Measurements from ENCODE around the gene KCNAB1. TPM values are rescaled to one million over a fixed set of nuclear protein-coding genes. Genes with fewer than 3 reads are reported as not detected.

The KCNAB1 gene
- total RNA-seq, 2 donors from 2014 or later, result 2.6 to 3.5 TPM

GRCh38 chr3:156488767-156489166 lies 368.4 kb downstream of the KCNAB1 start:
- ATAC-seq, result no peak
- intact Hi-C loops (cut with DNase I), result no loop called here
- no peak for DNase-seq

- intact Hi-C loops (cut with DNase I), result no loop called here
- no peak for DNase-seq
- ATAC-seq, result peak in 1 of 2 donors; percentile 62
These were observed 369.1 kb downstream of the KCNAB1 start for GRCh38 chr3:156489462-156489911.

DNA sequence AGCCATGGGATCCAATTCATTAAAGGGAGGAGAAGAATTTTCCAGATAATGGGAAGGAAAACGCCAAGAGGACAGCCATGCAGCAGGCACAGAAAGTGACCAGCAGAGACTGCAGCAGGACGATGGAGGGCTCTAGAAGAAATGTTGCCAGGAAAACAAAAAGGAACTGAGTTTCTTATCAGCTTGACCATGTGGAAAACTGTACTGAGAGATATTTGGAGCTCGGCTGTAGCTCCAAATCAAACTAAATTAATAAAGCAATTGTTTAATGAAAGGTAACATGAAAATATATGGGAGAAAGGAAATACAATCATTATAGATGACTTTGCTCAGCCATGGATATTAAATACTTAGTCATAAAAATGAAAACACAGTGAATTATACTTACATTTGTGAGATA lies 370.8 kb downstream of the KCNAB1 start:
- no peak for ATAC-seq
- DNase-seq, result no peak
- intact Hi-C loops (cut with DNase I), result no loop called here

DNA sequence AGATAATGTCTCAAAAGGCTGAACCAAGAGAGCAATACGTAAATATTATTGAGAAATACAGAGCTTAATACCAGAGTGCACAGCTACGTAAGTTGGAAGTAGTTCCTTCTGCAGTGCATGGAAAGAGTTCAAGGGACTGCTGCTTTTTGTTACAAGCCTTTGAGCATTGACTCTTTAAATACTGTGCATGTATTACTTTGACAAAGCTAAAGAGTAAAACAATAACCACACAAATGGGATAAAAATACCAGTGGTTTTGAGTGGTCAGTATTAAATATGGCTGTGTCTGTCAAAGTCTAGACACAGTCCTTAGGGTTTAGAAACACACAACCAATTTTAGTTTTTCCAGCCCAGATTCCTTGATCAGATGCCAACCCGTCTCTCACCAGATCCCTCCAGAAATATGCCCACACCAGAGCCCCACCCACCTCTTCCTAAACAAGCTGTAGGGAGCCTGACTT lies 372.5 kb downstream of the KCNAB1 start:
- intact Hi-C loops (cut with DNase I), result no loop called here
- ATAC-seq (peak; percentile 41 to 53), DNase-seq (no peak)

- no peak for ATAC-seq
- intact Hi-C loops (cut with DNase I), result no loop called here
- no peak for DNase-seq
These were observed 373.5 kb downstream of the KCNAB1 start for GRCh38 chr3:156493887-156494286.

DNA sequence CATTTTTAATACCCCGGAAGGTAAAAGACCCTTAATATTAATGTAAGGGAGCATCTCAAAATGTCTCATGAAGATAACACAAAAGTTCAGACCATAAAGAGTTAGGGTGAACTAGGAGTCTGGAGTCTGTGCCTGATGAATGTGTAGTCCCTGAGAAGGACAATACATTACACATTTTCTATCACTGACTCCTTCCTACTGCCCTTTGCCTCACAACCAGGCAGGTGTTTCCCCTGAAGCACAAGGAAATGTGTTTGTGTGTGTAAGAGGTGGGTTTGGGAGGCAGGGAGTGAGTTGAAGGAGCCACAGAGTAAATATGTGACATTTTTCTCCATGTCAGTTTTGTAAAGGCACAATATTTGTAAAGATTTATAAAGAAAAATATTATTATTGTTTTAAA lies 375.4 kb downstream of the KCNAB1 start:
- DNase-seq, result no peak
- no peak for ATAC-seq
- intact Hi-C loops (cut with DNase I), result no loop called here

- DNase-seq (no peak), ATAC-seq (peak in 1 of 2 donors; percentile 30)
- intact Hi-C loops (cut with DNase I), result no loop called here
These were observed 376.9 kb downstream of the KCNAB1 start for GRCh38 chr3:156497326-156497725.

DNA sequence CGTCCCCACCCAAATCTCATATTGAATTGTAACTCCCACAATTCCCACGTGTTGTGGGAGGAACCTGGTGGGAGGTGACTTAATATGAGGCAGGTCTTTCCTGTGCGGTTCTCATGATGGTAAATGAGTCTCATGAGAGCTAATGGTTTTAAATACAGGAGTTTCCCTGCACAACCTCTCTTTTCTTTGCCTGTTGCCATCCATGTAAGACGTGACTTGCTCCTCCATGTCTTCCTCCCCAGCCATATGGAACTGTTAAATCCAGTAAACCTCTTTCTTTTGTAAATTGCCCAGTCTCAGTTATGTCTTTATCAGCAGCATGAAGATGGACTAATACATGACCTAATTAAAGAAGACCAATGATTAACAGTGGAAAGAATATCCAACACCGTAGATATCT lies 377.9 kb downstream of the KCNAB1 start:
- no peak for DNase-seq
- no peak for ATAC-seq
- intact Hi-C loops (cut with DNase I), result no loop called here

DNA sequence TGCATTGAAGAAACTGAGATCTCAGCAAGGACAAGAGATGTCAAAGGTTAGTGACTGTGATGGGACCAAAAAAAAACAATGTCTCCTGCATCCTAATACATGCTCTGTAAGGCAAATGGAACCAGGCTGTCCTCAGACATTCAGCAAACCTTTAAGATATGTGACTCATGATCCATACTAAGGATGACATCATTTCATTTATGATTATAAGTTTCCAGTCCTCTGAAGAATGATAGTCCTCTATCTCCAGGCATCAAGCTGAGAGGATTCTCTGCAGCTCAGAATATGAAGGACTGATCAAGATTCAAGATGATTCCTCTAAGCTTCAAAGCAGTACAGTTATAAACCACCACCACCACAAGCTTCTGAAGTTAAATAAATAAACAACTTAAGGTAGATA lies 386.9 kb downstream of the KCNAB1 start:
- ATAC-seq (no peak), DNase-seq (no peak)
- intact Hi-C loops (cut with DNase I), result loop anchor here (5.0 to 10.0 kb wide), 2 partner anchors 360 to 462 kb away; no protein-coding TSS in a partner anchor

DNA sequence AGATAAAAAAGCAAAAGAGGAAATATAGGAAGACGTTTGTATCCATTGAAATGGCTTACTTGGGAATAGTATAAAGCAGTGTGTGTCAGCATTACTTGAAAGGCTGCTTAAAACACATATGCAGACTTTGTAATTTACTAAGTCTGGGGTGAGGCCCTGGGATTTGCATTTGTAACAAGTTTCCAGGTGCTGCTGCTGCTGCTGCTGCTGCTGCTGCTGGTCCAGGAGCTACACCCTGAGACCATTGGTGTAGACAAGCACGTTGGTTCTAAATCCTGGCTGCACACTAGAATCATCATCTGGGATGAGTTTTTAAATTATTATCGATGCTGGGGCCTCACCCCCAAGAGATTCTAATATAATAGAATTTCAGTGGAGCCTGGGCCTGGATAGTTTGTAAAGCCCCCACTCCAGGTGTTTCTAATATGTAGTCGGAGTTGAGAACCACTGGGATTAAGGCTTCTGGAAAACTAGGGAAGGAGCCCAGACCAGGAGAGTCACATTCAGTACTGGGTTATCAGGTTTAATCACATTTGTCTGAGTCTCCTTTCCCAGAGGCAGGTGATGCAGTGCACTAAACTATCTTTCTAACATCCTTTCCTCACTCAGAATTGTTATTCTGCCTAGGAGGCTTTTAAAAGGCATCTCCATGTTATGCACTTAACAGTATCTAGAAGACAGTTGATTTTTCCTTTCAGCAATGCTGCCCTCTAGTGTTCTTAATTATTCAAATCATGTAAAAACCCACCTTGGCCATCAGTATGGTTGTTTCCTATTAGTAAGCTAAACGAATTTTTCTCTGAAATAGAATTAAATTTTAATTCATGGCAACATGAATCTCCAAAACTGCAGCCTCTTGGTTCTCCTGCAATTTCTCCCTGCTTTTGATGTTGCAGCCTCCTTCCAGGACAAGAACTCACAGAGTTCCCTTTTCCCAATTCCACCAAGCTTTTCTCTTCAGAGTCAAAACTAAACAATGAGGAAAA lies 389.1 kb downstream of the KCNAB1 start:
- intact Hi-C loops (cut with DNase I), result loop anchor here (2.0 to 10.0 kb wide), 3 partner anchors 359 to 465 kb away; no protein-coding TSS in a partner anchor
- ATAC-seq (peak; percentile 55 to 62), DNase-seq (no peak)

DNA sequence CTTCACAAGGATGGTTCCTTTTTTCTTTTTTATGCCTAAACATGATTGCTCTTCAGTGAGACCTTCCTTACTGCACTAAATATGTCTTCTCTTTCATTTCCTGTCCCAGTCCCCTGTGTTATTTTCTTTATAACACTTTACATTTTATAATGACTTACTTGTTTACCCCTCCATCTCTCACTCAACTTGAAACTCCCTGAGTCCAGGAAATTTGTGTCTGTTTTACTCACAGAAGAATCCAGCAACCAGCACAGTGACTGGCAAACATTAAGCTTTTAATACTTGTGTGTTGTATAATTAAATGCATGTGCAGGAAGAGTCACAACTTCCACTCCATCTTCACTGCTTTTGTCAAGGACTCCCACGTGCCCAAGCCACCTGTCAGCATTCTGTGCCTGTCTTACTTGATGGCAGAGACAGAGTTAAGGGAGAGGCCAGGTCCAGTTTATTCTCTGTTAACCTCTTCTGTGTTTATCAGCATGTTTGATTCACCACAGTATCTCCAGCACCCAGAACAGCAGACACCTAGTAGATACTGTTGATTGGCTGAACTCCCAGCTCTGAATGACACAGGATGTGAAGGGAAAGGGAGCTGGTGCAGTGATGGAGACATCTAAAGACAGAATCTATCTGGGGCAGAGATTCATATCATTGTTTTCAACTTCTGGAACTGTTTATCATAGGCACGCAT lies 391.8 kb downstream of the KCNAB1 start:
- no peak for DNase-seq
- intact Hi-C loops (cut with DNase I), result no loop called here
- no peak for ATAC-seq

GRCh38 chr3:156513619-156514018 lies 393.2 kb downstream of the KCNAB1 start:
- no peak for DNase-seq

DNA sequence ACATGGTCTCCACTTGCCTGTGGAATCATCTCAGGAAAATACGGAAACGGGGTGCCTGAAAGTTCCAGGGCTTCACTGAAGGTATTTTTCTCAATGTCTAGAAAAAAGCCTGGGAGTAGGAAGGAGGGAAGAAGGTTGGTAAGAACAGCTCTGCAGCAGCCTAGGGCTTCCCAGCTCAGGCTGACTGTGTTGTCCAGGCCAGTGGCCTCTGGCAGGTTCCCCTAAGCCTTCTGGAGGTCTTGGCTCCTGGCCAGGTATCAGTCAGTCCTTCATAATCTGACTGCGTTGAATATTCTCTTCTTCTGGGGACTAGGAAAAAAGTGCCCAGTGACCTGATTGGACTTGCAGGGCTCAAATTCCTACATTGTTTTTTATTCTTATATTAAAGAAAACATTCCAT lies 395.9 kb downstream of the KCNAB1 start:
- ATAC-seq, result peak; percentile 61

More at GRCh38 chr3:156513619-156514018, 393.2 kb downstream of the KCNAB1 start:
- intact Hi-C loops (cut with DNase I), result no loop called here
- no peak for ATAC-seq

GRCh38 chr3:156516961-156517360 lies 396.6 kb downstream of the KCNAB1 start:
- intact Hi-C loops (cut with DNase I), result no loop called here

More for the DNA sequence above, 395.9 kb downstream of the KCNAB1 start:
- DNase-seq, result no peak
- intact Hi-C loops (cut with DNase I), result no loop called here

DNA sequence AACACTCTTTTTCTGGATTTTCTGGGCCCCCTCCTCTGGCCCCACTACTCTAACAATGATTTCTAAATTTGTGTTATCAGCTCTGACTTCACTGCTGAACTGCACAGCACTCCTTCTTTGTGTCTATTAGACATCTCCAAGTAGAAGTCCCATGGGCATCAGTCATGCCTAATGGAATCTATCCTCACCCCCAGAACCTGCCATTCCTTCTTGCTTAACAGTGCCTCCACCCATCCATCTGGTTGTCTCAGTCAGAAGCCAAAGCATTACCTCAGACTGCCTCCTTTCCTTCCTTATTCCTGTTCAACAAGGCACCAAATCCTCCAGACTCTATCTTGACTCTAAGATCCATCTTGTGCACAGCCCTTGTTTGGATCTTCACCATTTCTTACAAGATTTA lies 398.3 kb downstream of the KCNAB1 start:
- intact Hi-C loops (cut with DNase I), result no loop called here
- ATAC-seq, result peak in 1 of 2 donors; percentile 81
- DNase-seq, result no peak

More at GRCh38 chr3:156516961-156517360, 396.6 kb downstream of the KCNAB1 start:
- ATAC-seq (peak; percentile 24 to 30), DNase-seq (no peak)

- intact Hi-C loops (cut with DNase I), result no loop called here
- ATAC-seq (no peak), DNase-seq (no peak)
These were observed 399.4 kb downstream of the KCNAB1 start for GRCh38 chr3:156519758-156520162.

- ATAC-seq, result no peak
- intact Hi-C loops (cut with DNase I), result no loop called here
- DNase-seq, result no peak
These were observed 402.3 kb downstream of the KCNAB1 start for GRCh38 chr3:156522673-156523072.

- intact Hi-C loops (cut with DNase I), result no loop called here
- DNase-seq (no peak), ATAC-seq (no peak)
These were observed 405.4 kb downstream of the KCNAB1 start for GRCh38 chr3:156525808-156526207.

- intact Hi-C loops (cut with DNase I), result no loop called here
- ATAC-seq (no peak), DNase-seq (no peak)
These were observed 406.7 kb downstream of the KCNAB1 start for GRCh38 chr3:156527060-156527459.

GRCh38 chr3:156530980-156531379 lies 410.6 kb downstream of the KCNAB1 start:
- DNase-seq, result no peak
- intact Hi-C loops (cut with DNase I), result no loop called here
- ATAC-seq, result no peak

Measured in left cardiac atrium (tissue), 4 donors.